Epithelial cell of proximal tubule (primary cell): ENCODE results near the gene KRTAP3-3. TPM values are rescaled to one million over a fixed set of nuclear protein-coding genes. Genes with fewer than 3 reads are reported as not detected.

Experiments
- DNase-seq: peaks from one replicate; pipeline ENCODE4 v3.0.0-alpha.2; 2011; ENCODE audit warnings: low read depth
- H3K4me3 ChIP-seq: 2 replicates; pipeline ENCODE4 v1.5.1; 2011; ENCODE audit warnings: low read depth, mild to moderate bottlenecking, low read length
- CTCF ChIP-seq: conservative IDR thresholded peaks from 2 replicates; pipeline ENCODE4 v1.5.1; 2012; ENCODE audit warnings: low read depth, mild to moderate bottlenecking, low read length
- total RNA-seq: library from RNA; depleted of rRNA; stranded (reverse); fragments of >200 nt; gene quantifications from 2 replicates; pipeline ENCODE4 v1.2.3, GENCODE V29; 2015

The KRTAP3-3 gene
- total RNA-seq, 1 donor from 2014 or later, result not detected

GRCh38 chr17:41013606-41014005 lies 19.6 kb upstream of the KRTAP3-3 start:
- H3K4me3 ChIP-seq, result no peak overlapping the region
- no peak for DNase-seq
- no peak for TF ChIP-seq CTCF

- no peak for TF ChIP-seq CTCF
- no peak for DNase-seq
- H3K4me3 ChIP-seq, result no peak overlapping the region
Observed at GRCh38 chr17:41013181-41013580, 19.2 kb upstream of the KRTAP3-3 start.

GRCh38 chr17:41012326-41013120 lies 18.6 kb upstream of the KRTAP3-3 start:
- no peak overlapping the region for H3K4me3 ChIP-seq
- DNase-seq, result no peak
- no peak for TF ChIP-seq CTCF

GRCh38 chr17:41010441-41010840 lies 16.5 kb upstream of the KRTAP3-3 start:
- TF ChIP-seq CTCF, result no peak
- DNase-seq, result no peak
- H3K4me3 ChIP-seq, result no peak overlapping the region

GRCh38 chr17:41009936-41010335 lies 16.0 kb upstream of the KRTAP3-3 start:
- H3K4me3 ChIP-seq, result no peak overlapping the region
- TF ChIP-seq CTCF, result no peak
- no peak for DNase-seq

- no peak overlapping the region for H3K4me3 ChIP-seq
- TF ChIP-seq CTCF, result no peak
- no peak for DNase-seq
Observed at GRCh38 chr17:41009301-41009760, 15.4 kb upstream of the KRTAP3-3 start.

GRCh38 chr17:41008811-41009210 lies 14.8 kb upstream of the KRTAP3-3 start, which contains the start of gene KRTAP3-1:
KRTAP3-1 (minus strand) TSS chr17:41009128; CDS start chr17:41009074, 54 bp downstream.
- no peak within 1 kb of the TSS for H3K4me3 ChIP-seq
- TF ChIP-seq CTCF, result no peak
- no peak for DNase-seq
